Naive thymus-derived CD4-positive, alpha-beta T cell (primary cell): ENCODE data around the gene TSPAN9. TPM values are rescaled to one million over a fixed set of nuclear protein-coding genes. Genes with fewer than 3 reads are reported as not detected.

Source experiments
- ATAC-seq: fragments of 150-1000 bp; cut with Tn5 transposase; 2 replicates; pipeline ENCODE4 v1.10.0; 2021; ENCODE audit warnings: mild to moderate bottlenecking, moderate library complexity
- CTCF ChIA-PET: fragments of 350-600 bp; sonication (Branson Sonifier 250); formaldehyde crosslinking; loops from one replicate; lab custom pipeline; 2021; ENCODE audit warnings: antibody characterized with exemption; lab: Charles Lee
- POLR2A ChIA-PET: fragments of 350-600 bp; sonication (Branson Sonifier 250); formaldehyde crosslinking; loops from one replicate; lab custom pipeline; 2021; ENCODE audit warnings: antibody characterized with exemption, inconsistent platforms; lab: Charles Lee
- DNase-seq, 9 donors: peaks; one replicate each; pipeline versions ENCODE4 v3.0.0 to v3.0.0-alpha.2; 2020 to 2022; ENCODE audit warnings: mixed read lengths in 1 of 9
- H3K27ac ChIP-seq: one replicate; pipeline ENCODE4 v1.7.0; 2013; ENCODE audit warnings: mild to moderate bottlenecking, low read depth, low read length, moderate library complexity
- H3K27me3 ChIP-seq, 2 donors: one replicate each; pipeline ENCODE4 v1.7.0; 2013; ENCODE audit warnings: low read length in 2 of 2, mild to moderate bottlenecking in 2 of 2, moderate library complexity in 2 of 2; ENCODE audit not compliant: control insufficient read depth in 2 of 2, insufficient read depth in 2 of 2
- H3K36me3 ChIP-seq, 3 experiments: 1 replicate in 2 of 3; 2 replicates in 1 of 3; pipeline ENCODE4 v1.7.0; 2013; ENCODE audit warnings: low read length in 3 of 3, mild to moderate bottlenecking in 3 of 3, moderate library complexity in 1 of 3; ENCODE audit not compliant: insufficient read depth in 3 of 3, control insufficient read depth in 2 of 3
- H3K4me1 ChIP-seq, 2 donors: one replicate each; pipeline ENCODE4 v1.7.0; 2013; ENCODE audit warnings: low read length in 2 of 2, mild to moderate bottlenecking in 2 of 2, moderate library complexity in 1 of 2; ENCODE audit not compliant: control insufficient read depth in 2 of 2, insufficient read depth in 2 of 2
- H3K4me3 ChIP-seq: 2 replicates; pipeline ENCODE4 v1.7.0; 2013; ENCODE audit warnings: mild to moderate bottlenecking, low read length
- H3K9me3 ChIP-seq, 3 experiments: 1 replicate in 2 of 3; 2 replicates in 1 of 3; pipeline ENCODE4 v1.7.0; 2013; ENCODE audit warnings: low read length in 3 of 3; ENCODE audit not compliant: control insufficient read depth in 2 of 3
- H3K27ac Mint-ChIP-seq, 9 donors: one replicate each; pipeline ENCODE4 v1.8.0; 2020 to 2022; ENCODE audit warnings: mixed read lengths in 9 of 9, mild to moderate bottlenecking in 8 of 9, moderate library complexity in 5 of 9, inconsistent platforms in 2 of 9
- H3K27me3 Mint-ChIP-seq, 5 donors: one replicate each; pipeline ENCODE4 v1.8.0; 2021 to 2022; ENCODE audit warnings: mixed read lengths in 5 of 5, mild to moderate bottlenecking in 1 of 5
- H3K36me3 Mint-ChIP-seq, 5 donors: one replicate each; pipeline ENCODE4 v1.8.0; 2020 to 2022; ENCODE audit warnings: mixed read lengths in 5 of 5, mild to moderate bottlenecking in 3 of 5, inconsistent platforms in 1 of 5
- H3K4me1 Mint-ChIP-seq, 7 donors: one replicate each; pipeline ENCODE4 v1.8.0; 2020 to 2022; ENCODE audit warnings: mixed read lengths in 7 of 7, mild to moderate bottlenecking in 3 of 7, inconsistent platforms in 1 of 7
- H3K4me3 Mint-ChIP-seq, 10 donors: one replicate each; pipeline ENCODE4 v1.8.0; 2020 to 2022; ENCODE audit warnings: mild to moderate bottlenecking in 10 of 10, mixed read lengths in 10 of 10, moderate library complexity in 6 of 10, inconsistent platforms in 2 of 10
- H3K9me3 Mint-ChIP-seq, 11 donors: one replicate each; pipeline ENCODE4 v1.8.0; 2020 to 2022; ENCODE audit warnings: mixed read lengths in 11 of 11, mild to moderate bottlenecking in 4 of 11, inconsistent platforms in 1 of 11, moderate library complexity in 1 of 11
- intact Hi-C, 2 donors: fragments of 100-400 bp; cut with micrococcal nuclease; formaldehyde crosslinking; loops; one replicate each; pipeline ENCODE4 v1.15.1; 2023
- polyA plus RNA-seq, 2 donors: library from polyadenylated mRNA; unstranded; fragments of 300-500 nt; fragmentation: Illumina TruSeq; gene quantifications; one replicate each; pipeline ENCODE4 v1.2.3, GENCODE V29; 2021
- total RNA-seq, 6 experiments: library from RNA in 5 of 6; stranded (reverse) in 5 of 6; gene quantifications; 1 replicate in 5 of 6; 2 replicates in 1 of 6; pipeline ENCODE4 v1.2.3 and lab custom pipeline; 2021 to 2026

Gene TSPAN9
- total and polyA plus RNA-seq, 7 experiments from 2014 or later, result 0.20 to 1.8 (median 1.1) TPM; not detected in 1

DNA sequence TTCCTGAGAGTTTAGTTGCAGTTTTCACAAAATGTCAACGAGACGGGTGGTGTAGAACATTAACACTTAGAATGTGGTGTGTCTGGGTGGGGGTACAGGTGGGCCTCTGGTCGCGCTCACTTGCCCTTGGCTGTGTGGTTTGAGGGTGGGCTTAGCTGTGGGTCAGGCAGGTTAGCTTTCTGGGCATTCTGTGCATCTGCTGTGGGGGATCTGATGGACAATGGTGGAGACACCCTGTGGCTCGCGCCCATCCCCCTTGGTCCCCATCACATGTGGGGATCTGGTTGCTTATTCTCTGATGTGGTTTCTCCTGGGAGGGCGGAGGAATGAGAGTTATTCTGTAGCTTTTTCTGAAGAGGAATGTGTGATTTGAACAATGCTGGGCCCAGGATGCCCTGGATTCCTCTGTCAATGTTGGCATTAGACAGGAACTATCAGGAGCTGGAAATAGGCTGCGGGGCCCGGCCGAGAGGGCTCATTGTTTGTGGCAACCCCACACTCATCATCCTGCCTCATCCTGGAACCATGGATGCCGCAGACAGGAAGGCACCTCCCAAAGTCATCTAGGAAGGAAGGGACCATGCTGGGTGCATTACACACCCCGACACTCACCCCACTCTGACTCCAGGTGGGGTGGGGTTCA, 101.6 kb downstream of the TSPAN9 start:
- no peak overlapping the region for H3K27ac Mint-ChIP-seq
- ChIA-PET CTCF (no interaction called here), POLR2A (no interaction called here)
- H3K27ac ChIP-seq, result no peak overlapping the region
- intact Hi-C loops, result no loop called here
- H3K36me3 ChIP-seq, result no peaks in the 10 kb centered on the region
- ATAC-seq (no peak), DNase-seq (no peak)
- H3K9me3 ChIP-seq, result no peaks in the 10 kb centered on the region
- H3K36me3 Mint-ChIP-seq, result no peaks in the 10 kb centered on the region
- peaks cover 10 to 27% (median 15%) of the 10 kb centered on the region in 5 donors for H3K27me3 Mint-ChIP-seq
- H3K4me1 ChIP-seq, result no peaks in the 10 kb centered on the region
- H3K4me3 ChIP-seq, result no peak overlapping the region
- H3K4me3 Mint-ChIP-seq, result no peak overlapping the region
- H3K27me3 ChIP-seq, result peaks cover 0 to 4% of the 10 kb centered on the region in 2 donors
- H3K9me3 Mint-ChIP-seq, result no peaks in the 10 kb centered on the region
- H3K4me1 Mint-ChIP-seq, result peaks cover 0 to 4% (median 0%) of the 10 kb centered on the region in 7 donors

DNA sequence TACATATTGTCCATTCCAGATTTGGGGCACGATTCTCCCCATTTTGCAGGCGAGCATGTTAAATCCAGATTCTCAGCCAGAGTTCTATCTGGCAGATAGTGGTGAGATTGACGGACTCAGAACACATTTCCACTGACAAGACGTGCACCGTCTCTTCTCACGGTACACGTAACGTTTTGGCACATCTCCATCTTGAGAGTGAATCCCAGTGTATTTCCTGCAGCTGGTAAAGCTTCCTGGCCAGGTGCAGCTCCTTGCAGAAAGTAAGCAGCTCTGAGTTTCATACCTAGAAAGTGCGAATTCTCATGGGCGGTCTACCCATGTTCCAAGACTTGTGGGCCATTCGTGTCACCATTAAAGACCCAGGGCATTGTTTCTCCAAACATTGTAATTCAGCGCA, 102.6 kb downstream of the TSPAN9 start:
- no peak overlapping the region for H3K4me3 ChIP-seq
- ChIA-PET POLR2A (no interaction called here), CTCF (no interaction called here)
- intact Hi-C loops, result no loop called here
- H3K36me3 ChIP-seq, result no peaks in the 10 kb centered on the region
- no peaks in the 10 kb centered on the region for H3K4me1 ChIP-seq
- Mint-ChIP-seq H3K4me3 (no peak overlapping the region), H3K9me3 (no peaks in the 10 kb centered on the region), H3K36me3 (no peaks in the 10 kb centered on the region), H3K27ac (no peak overlapping the region), H3K4me1 (peaks cover 0 to 4% (median 0%) of the 10 kb centered on the region in 7 donors), H3K27me3 (peaks cover 10 to 26% (median 15%) of the 10 kb centered on the region in 5 donors)
- no peaks in the 10 kb centered on the region for H3K9me3 ChIP-seq
- ATAC-seq (no peak), DNase-seq (no peak)
- H3K27ac ChIP-seq, result no peak overlapping the region
- H3K27me3 ChIP-seq, result peaks cover 0 to 4% of the 10 kb centered on the region in 2 donors

DNA sequence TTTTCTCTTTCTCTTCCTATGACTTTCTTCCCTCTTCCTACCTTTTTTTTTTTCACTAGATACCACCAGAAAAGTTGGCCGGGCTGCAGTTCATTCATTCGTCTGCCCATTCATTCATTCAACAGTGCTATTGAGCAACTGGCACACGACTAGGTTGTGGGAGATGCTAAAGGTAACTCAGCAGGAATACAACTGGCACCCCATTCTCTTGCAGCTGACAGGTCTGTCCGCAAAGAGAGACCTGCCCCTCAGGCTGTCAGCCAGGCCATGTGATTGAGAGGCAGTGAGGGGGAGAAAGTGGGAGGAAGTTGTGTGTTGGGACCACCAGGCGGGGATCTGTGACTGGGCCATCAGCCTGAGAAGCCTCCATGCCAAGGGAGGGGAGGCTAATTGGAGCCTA, 105.2 kb downstream of the TSPAN9 start:
- intact Hi-C loops, result no loop called here
- POLR2A ChIA-PET, result no interaction called here
- CTCF ChIA-PET, result no interaction called here
- no peaks in the 10 kb centered on the region for H3K9me3 ChIP-seq
- DNase-seq (no peak), ATAC-seq (no peak)
- no peaks in the 10 kb centered on the region for H3K36me3 ChIP-seq
- no peaks in the 10 kb centered on the region for H3K36me3 Mint-ChIP-seq
- no peak overlapping the region for H3K4me3 ChIP-seq
- peaks cover 10 to 26% (median 12%) of the 10 kb centered on the region in 5 donors for H3K27me3 Mint-ChIP-seq
- peaks cover 0 to 4% (median 0%) of the 10 kb centered on the region in 7 donors for H3K4me1 Mint-ChIP-seq
- peaks cover 0 to 4% of the 10 kb centered on the region in 2 donors for H3K27me3 ChIP-seq
- no peaks in the 10 kb centered on the region for H3K4me1 ChIP-seq
- no peak overlapping the region for H3K27ac Mint-ChIP-seq
- no peak overlapping the region for H3K27ac ChIP-seq
- H3K9me3 Mint-ChIP-seq, result no peaks in the 10 kb centered on the region
- H3K4me3 Mint-ChIP-seq, result no peak overlapping the region

DNA sequence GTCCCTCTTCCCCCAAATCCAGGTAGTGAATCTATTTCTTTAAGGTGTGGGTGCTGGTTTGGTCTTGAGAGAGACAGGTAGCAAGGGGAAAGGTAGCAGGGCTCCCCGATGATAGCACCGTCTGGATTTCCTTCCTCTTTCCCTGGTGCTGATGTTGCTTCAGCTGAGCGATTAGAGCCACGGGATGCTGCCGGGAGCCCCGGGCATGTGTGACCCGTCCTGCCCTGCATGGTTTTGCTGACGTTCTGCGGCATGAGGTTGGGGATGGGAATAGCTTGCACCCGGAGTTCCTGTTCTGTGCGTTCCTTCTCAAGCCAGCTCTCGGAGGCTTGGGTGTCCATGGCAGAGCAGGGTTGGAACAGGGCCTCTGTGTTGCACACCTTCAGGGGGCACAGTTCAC, 107.3 kb downstream of the TSPAN9 start:
- H3K36me3 ChIP-seq, result no peaks in the 10 kb centered on the region
- intact Hi-C loops, result no loop called here
- H3K27me3 ChIP-seq, result peaks cover 0 to under 1% of the 10 kb centered on the region in 2 donors
- no peak for DNase-seq
- H3K27ac Mint-ChIP-seq, result no peak overlapping the region
- H3K27me3 Mint-ChIP-seq, result peaks cover under 1 to 17% (median 10%) of the 10 kb centered on the region in 5 donors
- ChIA-PET CTCF (no interaction called here), POLR2A (no interaction called here)
- no peak overlapping the region for H3K4me3 Mint-ChIP-seq
- no peak overlapping the region for H3K4me3 ChIP-seq
- peaks cover 0 to under 1% (median 0%) of the 10 kb centered on the region in 7 donors for H3K4me1 Mint-ChIP-seq
- H3K27ac ChIP-seq, result no peak overlapping the region
- H3K9me3 Mint-ChIP-seq, result no peaks in the 10 kb centered on the region
- no peaks in the 10 kb centered on the region for H3K36me3 Mint-ChIP-seq
- H3K4me1 ChIP-seq, result no peaks in the 10 kb centered on the region
- no peak for ATAC-seq
- no peaks in the 10 kb centered on the region for H3K9me3 ChIP-seq

DNA sequence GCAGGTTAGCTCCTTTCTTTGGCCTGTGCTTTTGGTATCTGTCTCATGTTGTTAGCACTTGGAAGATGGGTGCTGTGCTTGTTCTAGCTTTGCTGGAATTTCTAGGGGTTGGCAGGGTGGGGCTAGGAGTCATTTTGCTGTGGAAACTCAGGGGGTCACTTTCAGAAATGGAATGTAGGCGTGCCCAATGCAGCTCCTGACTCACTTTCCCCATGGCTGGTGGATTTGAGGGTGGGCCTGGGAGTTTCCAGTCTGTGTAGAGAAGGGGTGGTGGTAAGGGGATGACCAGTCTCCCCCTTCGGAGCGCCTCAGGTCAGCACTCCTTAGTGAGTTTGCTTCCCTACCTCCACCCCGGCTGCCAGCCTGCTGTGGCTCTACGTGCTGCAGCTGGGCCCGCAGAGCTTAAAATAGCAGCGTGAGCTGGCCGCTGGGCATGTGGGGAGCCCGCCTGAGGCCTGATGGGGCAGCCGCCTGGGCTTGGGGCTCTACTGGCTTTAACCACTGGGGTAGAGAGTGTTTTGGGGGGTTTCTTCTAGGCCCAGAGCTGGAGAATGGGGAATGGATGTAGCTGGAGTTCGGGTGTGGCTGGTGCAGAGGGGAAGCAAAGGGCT, 108.2 kb downstream of the TSPAN9 start:
- Histone ChIP-seq H3K4me3 (no peak overlapping the region), H3K9me3 (no peaks in the 10 kb centered on the region), H3K27me3 (no peaks in the 10 kb centered on the region), H3K4me1 (no peaks in the 10 kb centered on the region), H3K27ac (no peak overlapping the region), H3K36me3 (no peaks in the 10 kb centered on the region)
- ChIA-PET POLR2A (no interaction called here), CTCF (no interaction called here)
- DNase-seq (no peak), ATAC-seq (no peak)
- intact Hi-C loops, result no loop called here
- H3K36me3 Mint-ChIP-seq, result no peaks in the 10 kb centered on the region
- H3K4me1 Mint-ChIP-seq, result no peaks in the 10 kb centered on the region
- no peak overlapping the region for H3K27ac Mint-ChIP-seq
- H3K4me3 Mint-ChIP-seq, result no peak overlapping the region
- H3K27me3 Mint-ChIP-seq, result peaks cover 0 to 13% (median 3%) of the 10 kb centered on the region in 5 donors
- H3K9me3 Mint-ChIP-seq, result no peaks in the 10 kb centered on the region

DNA sequence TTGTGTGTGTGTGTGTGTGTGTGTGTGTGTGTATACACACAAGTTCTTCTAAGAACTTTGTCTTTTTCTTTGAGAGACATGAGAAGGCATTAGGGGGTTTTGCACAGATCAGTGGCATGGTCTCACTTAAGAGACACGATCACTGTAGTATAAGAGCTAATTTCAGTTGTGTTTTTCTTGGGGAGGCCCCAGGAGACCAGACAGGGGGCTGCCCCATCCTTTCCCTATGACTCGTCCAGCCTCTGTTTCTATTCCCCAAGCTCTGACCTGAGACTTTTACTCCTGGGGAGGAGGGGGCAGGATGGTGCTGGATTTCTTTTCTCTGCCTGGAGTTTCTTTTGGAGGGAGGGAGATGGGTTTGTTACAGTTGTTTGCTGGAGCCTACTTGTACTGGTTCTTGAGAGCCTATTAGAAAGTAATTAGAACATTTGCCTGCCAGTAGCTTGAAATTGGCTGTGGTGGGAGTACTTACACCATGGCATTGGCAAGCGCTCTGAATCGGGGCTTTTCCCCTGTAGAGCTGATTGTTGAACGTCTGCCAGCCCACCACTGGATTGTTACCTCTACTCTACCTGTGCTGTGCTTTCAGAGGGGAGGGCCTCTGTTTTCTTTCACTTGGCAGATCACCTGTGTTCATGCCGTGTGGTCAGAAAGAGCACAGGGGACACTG, 109.5 kb downstream of the TSPAN9 start:
- Histone ChIP-seq H3K27ac (no peak overlapping the region), H3K27me3 (no peaks in the 10 kb centered on the region), H3K4me1 (no peaks in the 10 kb centered on the region), H3K4me3 (no peak overlapping the region), H3K9me3 (no peaks in the 10 kb centered on the region), H3K36me3 (no peaks in the 10 kb centered on the region)
- DNase-seq (no peak), ATAC-seq (no peak)
- intact Hi-C loops, result no loop called here
- ChIA-PET CTCF (interaction anchor here (0.7 kb wide), 1 partner anchor 89 kb away, joined by 3 read pairs; no protein-coding TSS in a partner anchor), POLR2A (no interaction called here)
- Mint-ChIP-seq H3K27ac (no peak overlapping the region), H3K4me1 (no peaks in the 10 kb centered on the region), H3K9me3 (no peaks in the 10 kb centered on the region), H3K36me3 (no peaks in the 10 kb centered on the region), H3K4me3 (no peak overlapping the region), H3K27me3 (peaks cover 2 to 15% (median 5%) of the 10 kb centered on the region in 5 donors)
